ENCODE data around the gene TPH2.

Gene TPH2

DNA sequence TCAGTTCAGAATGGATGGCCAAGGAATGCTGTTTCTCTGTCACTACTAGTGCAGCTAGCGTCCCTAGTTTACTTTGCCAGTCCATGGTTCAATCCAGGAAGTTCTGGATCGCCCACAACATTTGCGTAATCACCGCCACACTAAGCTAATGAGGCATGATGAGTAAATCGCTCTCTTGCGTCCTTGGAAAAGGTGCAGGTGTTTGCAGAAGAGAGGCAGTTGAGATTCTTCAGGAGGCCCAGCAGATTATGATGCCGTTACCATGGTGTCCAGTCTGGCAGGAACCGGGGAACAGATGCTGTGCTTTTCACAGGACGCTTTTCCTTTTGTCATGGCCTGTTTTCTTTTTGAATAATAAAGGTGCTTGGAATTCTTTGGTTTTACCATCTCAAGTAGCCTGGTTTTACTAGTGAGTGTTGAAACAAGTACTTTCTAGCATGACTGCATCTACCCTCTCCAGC lies 9.0 kb downstream of the TPH2 start:
- Histone ChIP-seq H3K27ac (no peak overlapping the region), H3K27me3 (ENCODE audit: insufficient read depth, low read depth) (no peaks in the 10 kb centered on the region), H3K9ac (no peak overlapping the region), H3K36me3 (ENCODE audit: insufficient read depth) (no peaks in the 10 kb centered on the region), H3K4me1 (ENCODE audit: low read depth, poor library complexity, severe bottlenecking) (no peaks in the 10 kb centered on the region), H2AFZ (ENCODE audit: low read depth) (no peak overlapping the region), H3K4me2 (no peak overlapping the region), H3K79me2 (ENCODE audit: insufficient read depth, low read depth) (no peaks in the 10 kb centered on the region), H3K4me3 (IDR thresholded peaks at IDR 0.05; ENCODE audit: insufficient read depth, low read depth, low read length) (no peak overlapping the region), H4K20me1 (ENCODE audit: insufficient read depth) (no peaks in the 10 kb centered on the region)
- TF ChIP-seq, protein P1, sequence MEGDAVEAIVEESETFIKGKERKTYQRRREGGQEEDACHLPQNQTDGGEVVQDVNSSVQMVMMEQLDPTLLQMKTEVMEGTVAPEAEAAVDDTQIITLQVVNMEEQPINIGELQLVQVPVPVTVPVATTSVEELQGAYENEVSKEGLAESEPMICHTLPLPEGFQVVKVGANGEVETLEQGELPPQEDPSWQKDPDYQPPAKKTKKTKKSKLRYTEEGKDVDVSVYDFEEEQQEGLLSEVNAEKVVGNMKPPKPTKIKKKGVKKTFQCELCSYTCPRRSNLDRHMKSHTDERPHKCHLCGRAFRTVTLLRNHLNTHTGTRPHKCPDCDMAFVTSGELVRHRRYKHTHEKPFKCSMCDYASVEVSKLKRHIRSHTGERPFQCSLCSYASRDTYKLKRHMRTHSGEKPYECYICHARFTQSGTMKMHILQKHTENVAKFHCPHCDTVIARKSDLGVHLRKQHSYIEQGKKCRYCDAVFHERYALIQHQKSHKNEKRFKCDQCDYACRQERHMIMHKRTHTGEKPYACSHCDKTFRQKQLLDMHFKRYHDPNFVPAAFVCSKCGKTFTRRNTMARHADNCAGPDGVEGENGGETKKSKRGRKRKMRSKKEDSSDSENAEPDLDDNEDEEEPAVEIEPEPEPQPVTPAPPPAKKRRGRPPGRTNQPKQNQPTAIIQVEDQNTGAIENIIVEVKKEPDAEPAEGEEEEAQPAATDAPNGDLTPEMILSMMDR (conservative IDR thresholded peaks at IDR 0.05; ENCODE audit: low read depth, low read length) = no peak

DNA sequence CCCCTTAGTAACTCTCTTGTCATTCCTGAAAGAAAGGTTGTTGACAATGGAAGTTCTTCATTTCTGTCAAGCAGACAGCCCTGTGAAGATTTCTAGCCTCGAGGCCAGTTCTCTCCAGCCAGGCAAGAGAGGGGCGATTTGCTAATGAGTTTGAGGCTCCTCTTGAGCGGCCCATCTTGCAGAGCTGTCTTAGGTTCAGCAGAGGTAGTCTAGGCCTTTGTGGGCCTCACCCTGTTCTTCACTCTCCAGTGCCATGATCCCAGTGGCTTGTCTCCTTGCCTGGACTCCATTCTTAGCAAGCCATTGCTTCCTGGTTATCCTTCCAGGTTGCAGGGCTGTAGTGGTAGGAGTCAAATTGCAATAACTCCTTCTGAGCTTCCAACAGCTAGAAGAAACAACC lies 9.7 kb downstream of the TPH2 start:
- Histone ChIP-seq H3K36me3 (ENCODE audit: insufficient read depth) (no peaks in the 10 kb centered on the region), H4K20me1 (ENCODE audit: insufficient read depth) (no peaks in the 10 kb centered on the region), H3K4me2 (no peak overlapping the region), H3K27me3 (ENCODE audit: insufficient read depth, low read depth) (no peaks in the 10 kb centered on the region), H3K27ac (no peak overlapping the region), H2AFZ (ENCODE audit: low read depth) (no peak overlapping the region), H3K79me2 (ENCODE audit: insufficient read depth, low read depth) (no peaks in the 10 kb centered on the region), H3K9ac (no peak overlapping the region), H3K4me3 (IDR thresholded peaks at IDR 0.05; ENCODE audit: insufficient read depth, low read depth, low read length) (no peak overlapping the region), H3K4me1 (ENCODE audit: low read depth, poor library complexity, severe bottlenecking) (no peaks in the 10 kb centered on the region)
- TF ChIP-seq, protein P1 (conservative IDR thresholded peaks at IDR 0.05; ENCODE audit: low read depth, low read length) = no peak

DNA sequence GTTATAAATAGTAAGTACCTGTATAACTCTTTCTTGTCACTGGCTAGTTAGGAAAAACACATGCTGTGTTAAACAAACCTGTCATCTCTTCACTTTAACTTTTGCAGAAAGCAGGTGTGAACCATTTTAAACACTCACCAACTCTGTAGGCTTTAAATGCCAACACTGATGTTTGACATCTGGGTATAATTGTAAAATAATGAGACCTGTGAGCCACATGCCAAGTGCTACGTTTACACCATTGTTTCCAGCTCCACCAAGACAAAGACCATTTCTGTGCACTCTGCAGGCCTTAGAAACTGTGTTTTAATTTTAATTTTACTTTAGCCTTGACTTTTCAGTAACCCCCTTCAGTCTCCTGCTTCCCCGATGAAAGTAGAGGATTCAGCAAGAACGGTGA lies 11.0 kb downstream of the TPH2 start:
- no peaks in the 10 kb centered on the region for H3K4me1 ChIP-seq (ENCODE audit: low read depth, poor library complexity, severe bottlenecking)
- TF ChIP-seq, protein P1 (conservative IDR thresholded peaks at IDR 0.05; ENCODE audit: low read depth, low read length) = no peak

DNA sequence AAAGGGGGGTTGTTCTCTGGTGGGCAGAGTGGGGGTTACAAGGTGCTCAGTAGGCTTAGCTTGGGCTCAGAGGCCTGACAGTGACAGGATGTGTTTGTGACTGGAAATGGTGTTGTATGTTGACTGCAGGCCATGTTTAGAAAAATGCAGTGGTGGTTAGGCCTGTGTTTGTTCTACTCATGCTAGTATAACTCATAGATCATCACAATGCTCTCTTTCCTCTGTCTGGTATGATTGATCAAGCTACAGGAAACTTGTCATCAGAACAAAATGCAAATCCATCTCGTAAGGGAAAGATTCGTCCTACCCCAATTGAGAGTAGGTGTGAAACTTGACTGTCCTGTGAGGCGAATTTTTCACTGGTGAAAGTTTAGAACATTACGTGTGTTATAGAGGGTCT lies 11.8 kb downstream of the TPH2 start:
- H3K79me2 ChIP-seq (ENCODE audit: insufficient read depth, low read depth) = no peaks in the 10 kb centered on the region
- no peak overlapping the region for H3K27ac ChIP-seq
- H3K27me3 ChIP-seq (ENCODE audit: insufficient read depth, low read depth) = no peaks in the 10 kb centered on the region
- H3K4me2 ChIP-seq = no peak overlapping the region
- H3K4me3 ChIP-seq (IDR thresholded peaks at IDR 0.05; ENCODE audit: insufficient read depth, low read depth, low read length) = no peak overlapping the region
- no peak overlapping the region for H3K9ac ChIP-seq
- TF ChIP-seq, protein P1 (conservative IDR thresholded peaks at IDR 0.05; ENCODE audit: low read depth, low read length) = no peak
- H4K20me1 ChIP-seq (ENCODE audit: insufficient read depth) = no peaks in the 10 kb centered on the region
- H3K4me1 ChIP-seq (ENCODE audit: low read depth, poor library complexity, severe bottlenecking) = no peaks in the 10 kb centered on the region
- H3K36me3 ChIP-seq (ENCODE audit: insufficient read depth) = no peaks in the 10 kb centered on the region
- no peak overlapping the region for H2AFZ ChIP-seq (ENCODE audit: low read depth)

More for the DNA sequence above, 11.0 kb downstream of the TPH2 start:
- Histone ChIP-seq H3K36me3 (ENCODE audit: insufficient read depth) (no peaks in the 10 kb centered on the region), H3K27me3 (ENCODE audit: insufficient read depth, low read depth) (no peaks in the 10 kb centered on the region), H4K20me1 (ENCODE audit: insufficient read depth) (no peaks in the 10 kb centered on the region), H3K27ac (no peak overlapping the region), H3K4me2 (no peak overlapping the region), H3K4me3 (IDR thresholded peaks at IDR 0.05; ENCODE audit: insufficient read depth, low read depth, low read length) (no peak overlapping the region), H3K79me2 (ENCODE audit: insufficient read depth, low read depth) (no peaks in the 10 kb centered on the region), H2AFZ (ENCODE audit: low read depth) (no peak overlapping the region), H3K9ac (no peak overlapping the region)
